Measurements from ENCODE around the gene NTRK2.

DNA sequence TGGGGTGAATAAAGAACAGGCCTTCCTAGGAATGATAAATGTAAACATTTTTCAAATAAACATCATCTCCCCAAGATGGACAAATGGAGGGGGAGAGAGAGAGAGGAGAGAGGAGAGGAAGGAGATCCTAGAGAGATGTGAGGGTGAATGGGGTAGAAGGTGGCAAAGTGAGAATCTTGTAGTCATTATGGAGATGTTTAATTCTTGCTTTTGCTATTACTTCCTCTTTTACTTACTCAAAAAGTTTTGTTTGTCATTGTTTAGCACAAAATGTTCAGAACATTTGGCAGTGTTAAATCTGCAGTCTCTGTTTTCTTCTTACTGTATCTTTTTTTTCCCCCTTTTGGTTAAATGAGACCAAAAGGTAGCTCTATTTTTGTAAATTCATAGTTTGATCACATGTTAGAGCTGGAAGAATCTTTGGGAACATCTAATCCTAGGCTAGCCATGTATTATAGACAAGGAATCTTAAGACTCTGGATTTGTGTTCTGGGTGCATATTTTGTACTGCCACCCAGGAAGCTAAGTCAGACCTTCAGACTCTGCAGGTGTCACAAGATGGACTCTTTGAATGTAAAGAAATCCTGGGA is 266.1 kb downstream of the NTRK2 start:
- no peak for TF ChIP-seq ZFP30 (CRISPR knock-in tag; IDR thresholded peaks at IDR 0.05)
- TF ChIP-seq, protein P1, sequence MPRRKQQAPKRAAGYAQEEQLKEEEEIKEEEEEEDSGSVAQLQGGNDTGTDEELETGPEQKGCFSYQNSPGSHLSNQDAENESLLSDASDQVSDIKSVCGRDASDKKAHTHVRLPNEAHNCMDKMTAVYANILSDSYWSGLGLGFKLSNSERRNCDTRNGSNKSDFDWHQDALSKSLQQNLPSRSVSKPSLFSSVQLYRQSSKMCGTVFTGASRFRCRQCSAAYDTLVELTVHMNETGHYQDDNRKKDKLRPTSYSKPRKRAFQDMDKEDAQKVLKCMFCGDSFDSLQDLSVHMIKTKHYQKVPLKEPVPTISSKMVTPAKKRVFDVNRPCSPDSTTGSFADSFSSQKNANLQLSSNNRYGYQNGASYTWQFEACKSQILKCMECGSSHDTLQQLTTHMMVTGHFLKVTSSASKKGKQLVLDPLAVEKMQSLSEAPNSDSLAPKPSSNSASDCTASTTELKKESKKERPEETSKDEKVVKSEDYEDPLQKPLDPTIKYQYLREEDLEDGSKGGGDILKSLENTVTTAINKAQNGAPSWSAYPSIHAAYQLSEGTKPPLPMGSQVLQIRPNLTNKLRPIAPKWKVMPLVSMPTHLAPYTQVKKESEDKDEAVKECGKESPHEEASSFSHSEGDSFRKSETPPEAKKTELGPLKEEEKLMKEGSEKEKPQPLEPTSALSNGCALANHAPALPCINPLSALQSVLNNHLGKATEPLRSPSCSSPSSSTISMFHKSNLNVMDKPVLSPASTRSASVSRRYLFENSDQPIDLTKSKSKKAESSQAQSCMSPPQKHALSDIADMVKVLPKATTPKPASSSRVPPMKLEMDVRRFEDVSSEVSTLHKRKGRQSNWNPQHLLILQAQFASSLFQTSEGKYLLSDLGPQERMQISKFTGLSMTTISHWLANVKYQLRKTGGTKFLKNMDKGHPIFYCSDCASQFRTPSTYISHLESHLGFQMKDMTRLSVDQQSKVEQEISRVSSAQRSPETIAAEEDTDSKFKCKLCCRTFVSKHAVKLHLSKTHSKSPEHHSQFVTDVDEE (CRISPR knock-in tag; IDR thresholded peaks at IDR 0.05): no peak
- TF ChIP-seq, protein P2, sequence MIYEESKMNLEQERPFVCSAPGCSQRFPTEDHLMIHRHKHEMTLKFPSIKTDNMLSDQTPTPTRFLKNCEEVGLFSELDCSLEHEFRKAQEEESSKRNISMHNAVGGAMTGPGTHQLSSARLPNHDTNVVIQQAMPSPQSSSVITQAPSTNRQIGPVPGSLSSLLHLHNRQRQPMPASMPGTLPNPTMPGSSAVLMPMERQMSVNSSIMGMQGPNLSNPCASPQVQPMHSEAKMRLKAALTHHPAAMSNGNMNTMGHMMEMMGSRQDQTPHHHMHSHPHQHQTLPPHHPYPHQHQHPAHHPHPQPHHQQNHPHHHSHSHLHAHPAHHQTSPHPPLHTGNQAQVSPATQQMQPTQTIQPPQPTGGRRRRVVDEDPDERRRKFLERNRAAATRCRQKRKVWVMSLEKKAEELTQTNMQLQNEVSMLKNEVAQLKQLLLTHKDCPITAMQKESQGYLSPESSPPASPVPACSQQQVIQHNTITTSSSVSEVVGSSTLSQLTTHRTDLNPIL (CRISPR knock-in tag; IDR thresholded peaks at IDR 0.05; ENCODE audit: low read depth): no peak
- TF ChIP-seq CSDC2 (CRISPR knock-in tag; IDR thresholded peaks at IDR 0.05): no peak
- TF ChIP-seq, protein P3, sequence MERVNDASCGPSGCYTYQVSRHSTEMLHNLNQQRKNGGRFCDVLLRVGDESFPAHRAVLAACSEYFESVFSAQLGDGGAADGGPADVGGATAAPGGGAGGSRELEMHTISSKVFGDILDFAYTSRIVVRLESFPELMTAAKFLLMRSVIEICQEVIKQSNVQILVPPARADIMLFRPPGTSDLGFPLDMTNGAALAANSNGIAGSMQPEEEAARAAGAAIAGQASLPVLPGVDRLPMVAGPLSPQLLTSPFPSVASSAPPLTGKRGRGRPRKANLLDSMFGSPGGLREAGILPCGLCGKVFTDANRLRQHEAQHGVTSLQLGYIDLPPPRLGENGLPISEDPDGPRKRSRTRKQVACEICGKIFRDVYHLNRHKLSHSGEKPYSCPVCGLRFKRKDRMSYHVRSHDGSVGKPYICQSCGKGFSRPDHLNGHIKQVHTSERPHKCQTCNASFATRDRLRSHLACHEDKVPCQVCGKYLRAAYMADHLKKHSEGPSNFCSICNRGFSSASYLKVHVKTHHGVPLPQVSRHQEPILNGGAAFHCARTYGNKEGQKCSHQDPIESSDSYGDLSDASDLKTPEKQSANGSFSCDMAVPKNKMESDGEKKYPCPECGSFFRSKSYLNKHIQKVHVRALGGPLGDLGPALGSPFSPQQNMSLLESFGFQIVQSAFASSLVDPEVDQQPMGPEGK (CRISPR knock-in tag; IDR thresholded peaks at IDR 0.05; ENCODE audit: borderline replicate concordance): no peak
- no peak for TF ChIP-seq ZFP3 (CRISPR knock-in tag; IDR thresholded peaks at IDR 0.05)
- TF ChIP-seq ZNF70 (CRISPR knock-in tag; IDR thresholded peaks at IDR 0.05): no peak
- TF ChIP-seq, protein P4, sequence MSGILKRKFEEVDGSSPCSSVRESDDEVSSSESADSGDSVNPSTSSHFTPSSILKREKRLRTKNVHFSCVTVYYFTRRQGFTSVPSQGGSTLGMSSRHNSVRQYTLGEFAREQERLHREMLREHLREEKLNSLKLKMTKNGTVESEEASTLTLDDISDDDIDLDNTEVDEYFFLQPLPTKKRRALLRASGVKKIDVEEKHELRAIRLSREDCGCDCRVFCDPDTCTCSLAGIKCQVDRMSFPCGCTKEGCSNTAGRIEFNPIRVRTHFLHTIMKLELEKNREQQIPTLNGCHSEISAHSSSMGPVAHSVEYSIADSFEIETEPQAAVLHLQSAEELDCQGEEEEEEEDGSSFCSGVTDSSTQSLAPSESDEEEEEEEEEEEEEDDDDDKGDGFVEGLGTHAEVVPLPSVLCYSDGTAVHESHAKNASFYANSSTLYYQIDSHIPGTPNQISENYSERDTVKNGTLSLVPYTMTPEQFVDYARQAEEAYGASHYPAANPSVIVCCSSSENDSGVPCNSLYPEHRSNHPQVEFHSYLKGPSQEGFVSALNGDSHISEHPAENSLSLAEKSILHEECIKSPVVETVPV (CRISPR knock-in tag; IDR thresholded peaks at IDR 0.05): no peak
- no peak for TF ChIP-seq SNAI2 (CRISPR knock-in tag; IDR thresholded peaks at IDR 0.05)
